ENCODE measurements around the gene NFATC3. TPM values are rescaled to one million over a fixed set of nuclear protein-coding genes. Genes with fewer than 3 reads are reported as not detected.

The NFATC3 gene
- total and polyA plus RNA-seq, 2 of the 8 experiments (the other 6 are each of a cell fraction or from before 2014, with no cell fraction given): 17.6 to 34.5 TPM

GRCh38 chr16:68273896-68274295 is 188.7 kb downstream of the NFATC3 start:
- Histone ChIP-seq H3K4me3 (ENCODE audit: extremely low read depth in 1 of 4, insufficient read depth in 2 of 4, low read depth in 3 of 4, low read length in 4 of 4) (no peak overlapping the region), H3K4ac (replicated peaks; ENCODE audit: insufficient read length, low read depth, low read length) (no peak overlapping the region), H2BK15ac (ENCODE audit: low read length) (no peak overlapping the region), H3K27ac (ENCODE audit: low read depth, low read length) (no peak overlapping the region), H4K91ac (replicated peaks; ENCODE audit: insufficient read length, low read length) (no peak overlapping the region), H4K8ac (ENCODE audit: extremely low read depth, insufficient read depth, low read length) (no peak overlapping the region), H3K9ac (replicated peaks in 1 of 4; ENCODE audit: extremely low read depth in 1 of 4, low read depth in 3 of 4, low read length in 3 of 4) (no peak overlapping the region), H2AK5ac (ENCODE audit: low read depth, low read length) (no peak overlapping the region), H3K4me2 (ENCODE audit: insufficient read depth in 1 of 2, low read depth in 2 of 2, low read length in 2 of 2) (no peak overlapping the region), H3K27me3 (replicated peaks in 1 of 4; ENCODE audit: control insufficient read depth in 3 of 4, extremely low read depth in 1 of 4, insufficient read depth in 3 of 4, low read length in 3 of 4) (no peaks in the 10 kb centered on the region), H3K56ac (replicated peaks; ENCODE audit: insufficient read length, low read depth, low read length) (no peak overlapping the region), H3K79me1 (ENCODE audit: low read depth, low read length) (peaks cover 12% of the 10 kb centered on the region), H3K9me3 (ENCODE audit: insufficient read depth in 2 of 2, low read depth in 1 of 2, low read length in 1 of 2) (no peaks in the 10 kb centered on the region), H3K36me3 (ENCODE audit: control insufficient read depth in 2 of 4, insufficient read depth in 4 of 4, low read length in 3 of 4) (peaks cover 0 to 2% (median 0%) of the 10 kb centered on the region in 4 experiments; a peak in 2 of 8 replicates), H3K79me2 (ENCODE audit: control insufficient read depth in 1 of 2, insufficient read depth in 2 of 2, low read length in 2 of 2) (peaks cover 0 to 18% of the 10 kb centered on the region in 2 experiments; a peak in 2 of 4 replicates), H4K5ac (ENCODE audit: insufficient read length, low read depth, low read length) (no peak overlapping the region), H2BK12ac (ENCODE audit: low read depth, low read length) (no peak overlapping the region), H3K23me2 (ENCODE audit: low read depth, low read length) (no peaks in the 10 kb centered on the region), H3K18ac (ENCODE audit: extremely low read depth, low read length) (no peak overlapping the region), H2BK120ac (replicated peaks; ENCODE audit: low read depth, low read length) (no peak overlapping the region), H2AFZ (ENCODE audit: low read length) (no peak overlapping the region), H2BK20ac (ENCODE audit: low read length) (no peak overlapping the region), H3K4me1 (replicated peaks in 1 of 4; ENCODE audit: control insufficient read depth in 3 of 4, insufficient read depth in 4 of 4, low read length in 3 of 4) (no peaks in the 10 kb centered on the region), H3K23ac (ENCODE audit: insufficient read length) (no peak overlapping the region), H4K20me1 (replicated peaks in 1 of 2; ENCODE audit: control insufficient read depth in 1 of 2, insufficient read depth in 2 of 2, low read length in 2 of 2) (no peaks in the 10 kb centered on the region), H2BK5ac (ENCODE audit: low read depth, low read length) (no peak overlapping the region), H3K14ac (ENCODE audit: insufficient read length) (no peak overlapping the region)
- no peak for FAIRE-seq
- no peak for TF ChIP-seq CHD1 (IDR thresholded peaks at IDR 0.05; ENCODE audit: low read depth, low read length)
- DNase-seq (ENCODE audit: low read depth in 1 of 2, low spot score in 2 of 2): no peak
- ChIA-PET POLR2A (ENCODE audit: partially characterized antibody) (no interaction called here), CTCF (ENCODE audit: partially characterized antibody) (interaction anchor here (0.5 to 8.5 kb wide), 7 partner anchors 10 to 379 kb away, joined by 3 to 63 read pairs (median 4); partner anchors contain the start of gene SLC7A6)
- 93% methylated on average over 8 of the region's 8 CpGs; no CpG with 5 or more reads in 1 of the 2 experiments for WGBS, 2 experiments (ENCODE audit: extremely low coverage in 1 of 2, insufficient coverage in 1 of 2, insufficient read length in 1 of 2, insufficient replicate concordance in 2 of 2, low coverage in 1 of 2, low lambda C conversion rate in 2 of 2, missing lambda C conversion rate in 1 of 2)

Measured in H1 (cell line).